NCI-H748 (cell line): ENCODE results near the gene SH3PXD2A.
A peak's percentile ranks its signal among the peaks of the same experiment; 100 is the strongest.

Experiments
- DNase-seq: peaks from one replicate; lab custom pipeline; 2025; ENCODE audit not compliant: unreplicated experiment; lab: John Stamatoyannopoulos, UW

Gene SH3PXD2A

DNA sequence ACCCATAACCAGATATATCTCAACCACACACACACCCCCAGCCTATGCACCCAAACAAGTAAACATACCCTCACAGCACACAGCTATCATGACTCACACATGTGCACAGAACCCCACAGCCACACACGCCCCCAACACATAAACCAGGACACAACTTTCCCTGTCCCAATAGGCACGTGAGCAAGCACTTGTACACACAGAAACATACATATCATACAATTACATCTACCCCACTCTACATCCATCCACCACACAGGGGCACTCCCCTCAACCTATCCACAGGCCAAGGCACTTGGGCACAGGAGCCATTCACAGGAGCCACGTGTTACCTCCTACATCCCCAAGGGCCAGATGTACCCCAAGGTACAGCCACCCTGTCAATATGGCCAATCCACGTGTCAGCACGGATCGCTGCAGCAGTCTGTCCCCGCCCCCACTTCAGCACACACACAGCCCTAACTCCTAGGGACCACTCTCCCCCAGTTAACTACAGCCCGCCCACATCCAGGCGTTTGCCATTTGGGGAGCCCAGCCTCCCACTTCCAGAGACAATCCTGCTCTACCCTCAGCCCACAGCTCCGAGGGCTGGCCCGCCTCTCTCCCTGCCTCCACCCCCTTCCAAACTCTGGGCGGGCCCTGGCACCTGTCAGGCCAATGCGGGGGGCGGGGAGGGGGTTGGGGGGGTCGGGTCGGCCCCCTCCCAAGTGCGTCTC is 163.5 kb downstream of the SH3PXD2A start:
- peak; percentile 19 for DNase-seq

- DNase-seq, result no peak
Measured at GRCh38 chr10:103691267-103691666, 164.1 kb downstream of the SH3PXD2A start.

DNA sequence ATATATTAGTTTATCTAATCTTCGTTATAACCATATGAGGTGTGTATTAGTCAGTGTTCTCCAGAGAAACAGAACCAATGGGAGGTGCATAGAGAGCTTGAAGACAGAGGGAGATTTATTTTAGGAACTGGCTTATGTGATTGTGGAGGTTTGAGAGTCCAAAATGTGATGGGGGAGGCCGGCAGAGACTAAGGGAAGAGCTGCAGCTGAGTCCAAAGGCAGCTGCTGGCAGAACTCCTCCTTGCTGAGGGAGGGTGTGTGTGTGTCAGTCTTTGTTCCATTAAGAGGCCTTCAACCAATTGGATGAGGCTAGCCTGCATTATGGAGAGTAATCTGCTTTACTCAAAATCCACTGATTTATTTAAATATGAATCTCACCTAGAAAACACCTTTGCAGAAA is 165.1 kb downstream of the SH3PXD2A start:
- DNase-seq, result no peak

DNA sequence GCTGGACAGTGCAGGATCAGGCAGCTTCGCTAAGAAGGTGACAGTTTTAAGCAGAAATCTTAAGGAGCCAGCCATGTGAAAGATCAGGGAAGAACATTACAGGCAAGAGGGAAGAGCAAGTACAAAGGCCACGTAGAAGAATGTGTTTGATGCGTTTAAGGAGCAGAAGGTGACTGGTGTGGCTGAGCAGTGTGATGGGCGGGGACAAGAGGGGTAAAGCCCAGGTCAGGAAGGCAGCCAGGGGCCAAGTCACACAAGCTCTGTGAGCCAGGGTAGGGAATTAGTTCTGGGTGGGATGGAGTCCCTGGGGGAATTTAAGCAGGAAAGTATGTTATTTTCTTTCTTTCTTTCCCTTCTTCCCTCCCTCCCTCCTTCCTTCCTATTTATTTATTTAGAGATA is 166.9 kb downstream of the SH3PXD2A start:
- no peak for DNase-seq

- no peak for DNase-seq
Measured at GRCh38 chr10:103687718-103688117, 167.7 kb downstream of the SH3PXD2A start.

DNA sequence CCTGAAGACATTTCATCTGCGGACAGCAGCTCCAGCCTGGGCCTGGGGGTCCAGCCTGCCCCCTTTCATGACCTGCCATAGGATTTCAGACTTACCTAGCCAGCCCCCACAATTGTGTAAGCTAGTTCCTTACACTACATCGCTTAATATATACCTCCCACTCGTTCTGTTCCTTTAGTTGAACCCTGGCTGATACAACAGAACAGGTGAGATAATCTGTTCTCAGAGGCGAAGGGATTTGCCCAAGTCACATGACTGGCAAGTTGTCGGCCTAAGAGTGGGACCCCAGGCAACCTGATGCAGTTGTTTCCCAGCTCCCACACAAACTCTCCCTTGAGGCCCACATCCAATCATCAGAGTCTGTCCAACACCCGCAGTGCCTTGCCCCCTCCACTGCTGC is 168.2 kb downstream of the SH3PXD2A start:
- no peak for DNase-seq

- DNase-seq, result peak; percentile 58
Measured at GRCh38 chr10:103685880-103686669, 169.3 kb downstream of the SH3PXD2A start.

GRCh38 chr10:103683851-103684250 is 171.5 kb downstream of the SH3PXD2A start:
- no peak for DNase-seq

DNA sequence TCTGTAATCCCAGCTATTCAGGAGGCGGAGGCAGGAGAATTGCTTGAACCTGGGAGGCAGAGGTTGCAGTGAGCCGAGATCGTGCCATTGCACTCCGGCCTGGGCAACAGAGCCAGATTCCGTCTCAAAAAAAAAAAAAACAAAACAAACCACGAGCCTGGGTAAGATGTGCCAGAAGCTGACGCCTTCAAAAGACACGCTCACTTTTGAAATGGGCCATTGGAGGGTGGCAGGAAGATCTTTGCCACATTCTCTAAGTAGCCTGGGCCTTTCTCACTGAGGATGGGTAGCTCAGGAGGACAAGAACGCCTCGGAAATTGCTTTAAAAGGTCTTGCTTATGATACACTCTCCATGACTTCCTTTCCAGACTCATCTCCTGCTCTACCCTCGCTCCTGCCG is 172.7 kb downstream of the SH3PXD2A start:
- DNase-seq, result no peak

- DNase-seq, result no peak
Measured at GRCh38 chr10:103681617-103682399, 173.6 kb downstream of the SH3PXD2A start.

GRCh38 chr10:103680869-103681236 is 174.5 kb downstream of the SH3PXD2A start:
- no peak for DNase-seq

DNA sequence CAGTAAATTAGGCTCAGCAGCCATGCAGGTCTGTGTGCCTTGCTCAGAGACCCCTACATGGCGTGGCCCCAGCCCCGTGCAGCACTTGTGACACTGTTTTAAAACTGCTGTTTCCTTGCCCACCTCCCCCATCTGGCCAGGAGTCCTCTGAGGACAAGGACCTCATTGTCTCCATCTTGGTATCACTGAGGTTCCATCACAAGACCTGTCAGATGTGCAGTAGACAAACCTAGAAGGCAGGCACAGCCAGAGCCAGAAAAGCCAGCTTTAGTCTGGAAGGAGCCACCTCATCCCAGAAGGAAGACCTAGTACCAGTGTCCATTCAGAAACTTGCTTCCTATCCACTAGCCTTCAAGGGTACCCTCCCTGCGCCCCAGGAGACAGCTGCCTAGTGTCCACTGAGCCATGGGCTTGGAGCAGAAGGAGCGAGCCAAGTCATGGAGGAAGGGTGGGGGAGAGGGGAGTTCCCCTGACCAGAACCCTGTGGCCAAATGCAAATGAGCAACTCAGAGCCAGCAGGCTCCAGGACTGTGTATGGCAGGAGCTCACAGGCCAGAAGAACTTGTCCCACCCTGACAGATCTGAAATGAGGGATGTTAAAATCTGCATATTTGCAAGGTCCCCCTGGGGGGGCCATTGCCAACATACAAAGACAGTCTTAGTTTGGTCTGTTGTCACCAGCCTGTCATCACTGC is 176.1 kb downstream of the SH3PXD2A start:
- DNase-seq, result no peak

DNA sequence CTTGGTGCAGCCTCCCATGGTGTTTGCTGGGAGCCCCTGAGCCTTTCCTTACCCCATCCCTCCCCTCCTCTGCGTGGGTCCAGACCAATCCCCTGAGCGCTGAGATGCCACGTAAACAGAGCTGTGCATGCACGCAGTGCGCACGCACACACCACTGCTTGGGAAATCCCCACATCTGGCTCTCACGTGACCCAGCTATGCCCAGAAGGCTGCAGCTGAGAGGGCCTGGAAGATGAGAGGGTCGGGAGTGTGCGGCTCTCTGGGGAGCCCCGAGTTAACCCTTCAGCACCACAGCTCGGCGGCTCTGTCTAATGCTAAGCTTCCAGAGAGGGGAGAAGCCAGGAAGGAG is 177.2 kb downstream of the SH3PXD2A start:
- DNase-seq, result no peak

DNA sequence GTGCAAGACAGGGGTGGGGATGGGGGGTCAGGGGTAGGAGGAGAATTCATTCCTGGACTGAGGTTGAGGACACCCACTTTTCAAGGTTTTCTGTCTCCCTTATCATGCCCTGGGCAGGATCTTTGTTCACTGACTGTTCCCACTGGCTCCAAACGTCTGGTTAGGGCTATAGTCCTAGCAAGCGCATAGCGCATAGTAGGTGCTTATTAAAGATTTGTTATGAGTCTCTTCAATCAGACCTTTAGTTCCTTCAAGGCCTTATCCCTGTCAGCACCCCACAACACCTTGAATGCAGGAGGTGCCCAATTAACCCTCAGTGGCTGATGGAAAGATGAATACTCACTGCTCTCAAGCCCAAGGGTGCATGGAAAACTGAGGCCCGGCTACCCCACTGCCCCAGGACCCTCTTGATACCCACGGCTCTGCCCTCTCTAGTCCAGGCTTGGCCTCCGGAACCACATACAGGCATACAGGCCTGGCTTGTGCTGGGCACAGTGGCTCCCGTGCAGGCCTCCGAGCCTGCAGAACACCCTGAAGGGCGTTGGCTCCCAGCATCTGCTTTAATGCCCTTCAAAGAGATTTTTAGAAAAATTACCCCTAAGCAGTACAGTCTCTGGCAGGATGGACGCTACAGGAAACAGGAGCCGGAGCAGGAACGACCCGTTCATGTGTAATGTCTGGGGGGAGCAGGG is 177.7 kb downstream of the SH3PXD2A start:
- DNase-seq, result no peak

GRCh38 chr10:103676851-103677417 is 178.4 kb downstream of the SH3PXD2A start:
- no peak for DNase-seq

DNA sequence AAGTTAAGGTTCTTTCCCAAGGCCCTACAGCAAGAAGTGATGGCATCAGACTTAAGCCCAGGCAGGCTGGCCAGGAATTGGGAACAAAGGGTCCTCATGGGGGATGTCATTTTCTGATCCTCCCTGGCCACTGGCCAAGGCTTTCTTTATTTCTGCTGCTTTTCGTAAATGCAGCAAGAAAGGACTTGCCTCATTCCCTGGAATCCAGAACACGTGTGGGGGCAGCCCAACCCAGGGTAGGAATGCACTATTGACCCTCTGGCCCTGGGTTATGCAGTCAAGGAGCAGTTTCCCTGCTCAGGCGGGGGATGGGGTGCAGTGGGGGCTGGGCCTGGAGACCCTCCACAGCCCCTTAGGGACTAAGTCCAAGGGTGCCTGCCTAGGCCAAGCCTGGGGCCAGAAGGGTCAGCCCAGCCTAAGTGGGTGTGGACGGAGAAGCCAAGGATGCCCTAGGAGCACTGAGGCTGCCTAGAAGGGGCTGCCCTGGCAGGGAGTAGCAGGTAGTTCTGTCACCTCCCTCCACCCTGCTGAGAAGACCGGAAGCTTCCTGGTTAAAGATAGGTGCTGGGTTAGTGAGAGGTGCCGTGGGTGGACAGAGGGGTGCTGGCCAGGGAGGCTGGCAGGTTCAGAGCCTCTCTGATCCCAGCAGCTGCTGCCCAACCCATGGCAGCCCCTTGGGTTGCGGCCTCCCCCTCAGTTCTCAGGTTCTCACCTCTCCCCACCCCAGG is 179.2 kb downstream of the SH3PXD2A start:
- DNase-seq, result no peak

GRCh38 chr10:103673606-103674005 is 181.8 kb downstream of the SH3PXD2A start:
- no peak for DNase-seq

GRCh38 chr10:103672345-103672744 is 183.0 kb downstream of the SH3PXD2A start:
- DNase-seq, result no peak

- no peak for DNase-seq
Measured at GRCh38 chr10:103671126-103671895, 184.1 kb downstream of the SH3PXD2A start.
